Measurements from ENCODE around the gene HILPDA. TPM values are rescaled to one million over a fixed set of nuclear protein-coding genes. Genes with fewer than 3 reads are reported as not detected.
A peak's percentile ranks its signal among the peaks of the same experiment; 100 is the strongest.

HILPDA gene
- total and polyA plus RNA-seq, 10 of the 15 experiments (the other 5 are each of a cell fraction or from before 2014, with no cell fraction given), result 12.0 to 232 (median 26.4) TPM

- TF ChIP-seq TAF1 (IDR thresholded peaks at IDR 0.05; ENCODE audit: borderline replicate concordance, low read depth, low read length), result 0 out of 2 replicates have a peak, but pooled peaks have one; percentile 19
- no peak for TF ChIP-seq SREBF1 (IDR thresholded peaks at IDR 0.05; ENCODE audit: low read length)
- TF ChIP-seq POLR2A (IDR thresholded peaks at IDR 0.05; ENCODE audit: low read depth, low read length), result peak; percentile 68
- TF ChIP-seq RBBP5 (conservative IDR thresholded peaks at IDR 0.05), result no peak
- TF ChIP-seq GATAD2B (conservative IDR thresholded peaks at IDR 0.05; ENCODE audit: low read depth), result peak; percentile 69
- peak; percentile 27; the same call in 1 of the 2 replicates for TF ChIP-seq NR2C1 (IDR thresholded peaks at IDR 0.05)
- TF ChIP-seq EED (IDR thresholded peaks at IDR 0.05; ENCODE audit: low read depth), result peak; percentile 60; the same call in 1 of the 2 replicates
- TF ChIP-seq RELA (IDR thresholded peaks at IDR 0.05; ENCODE audit: borderline replicate concordance, partially characterized antibody), result no peak
- TF ChIP-seq MLLT1 (IDR thresholded peaks at IDR 0.05), result 0 out of 2 replicates have a peak, but pooled peaks have one; percentile 44
- TF ChIP-seq ELK1 (IDR thresholded peaks at IDR 0.05; ENCODE audit: low read depth, low read length), result no peak
- TF ChIP-seq NBN (IDR thresholded peaks at IDR 0.05), result 0 out of 2 replicates have a peak, but pooled peaks have one; percentile 21
- TF ChIP-seq IKZF1 (conservative IDR thresholded peaks at IDR 0.05), result peak; percentile 77
- no peak; the same call in 1 of the 2 replicates for TF ChIP-seq NKRF (conservative IDR thresholded peaks at IDR 0.05)
Observed at GRCh38 chr7:128409596-128410450, 45.9 kb upstream of the HILPDA start, which contains the start of gene IMPDH1 (continued).

Measured in GM12878 (cell line).